Measurements from ENCODE around the gene ARID2. TPM values are rescaled to one million over a fixed set of nuclear protein-coding genes. Genes with fewer than 3 reads are reported as not detected.
A peak's percentile ranks its signal among the peaks of the same experiment; 100 is the strongest.

The ARID2 gene
- total and polyA plus RNA-seq, 10 donors = 5.7 to 59.6 (median 42.6) TPM

- TF ChIP-seq POLR2AphosphoS5 (IDR thresholded peaks at IDR 0.05) (no peak), POLR2A (IDR thresholded peaks at IDR 0.05) (no peak), CTCF (IDR thresholded peaks at IDR 0.05 in 8 of 11, conservative IDR thresholded peaks at IDR 0.05 in 3 of 11) (peak; percentile 40 to 77 (median 64))
- H3K27me3 ChIP-seq (replicated peaks in 1 of 7) = no peaks in the 10 kb centered on the region
- WGBS, 5 donors = 3 to 4% (median 4%) methylated on average over 12 of the region's 12 CpGs
- H3K4me3 ChIP-seq = peak overlapping the region; percentile 61 to 89 (median 75)
- peaks cover 30 to 64% (median 54%) of the 10 kb centered on the region in 6 donors for H3K4me1 ChIP-seq
- no peaks in the 10 kb centered on the region for H3K36me3 ChIP-seq
- intact Hi-C loops (cut with DNase I; ENCODE audit: low total_unique reads) = no loop called here
- DNase-seq = peak; percentile 77
- H3K27ac ChIP-seq = peak overlapping the region; percentile 94 to 100 (median 99)
- H3K9me3 ChIP-seq = no peaks in the 10 kb centered on the region
Measured at GRCh38 chr12:45725631-45726602, 3.6 kb upstream of the ARID2 start.

- Histone ChIP-seq H3K27ac (peak overlapping the region; percentile 94 to 100 (median 99)), H3K36me3 (no peaks in the 10 kb centered on the region), H3K9me3 (no peaks in the 10 kb centered on the region), H3K4me1 (peaks cover 33 to 64% (median 52%) of the 10 kb centered on the region in 6 donors), H3K4me3 (peak overlapping the region; percentile 61 to 89 (median 75)), H3K27me3 (replicated peaks in 1 of 7) (no peaks in the 10 kb centered on the region)
- intact Hi-C loops (cut with DNase I; ENCODE audit: low total_unique reads) = no loop called here
- no peak for TF ChIP-seq CTCF (IDR thresholded peaks at IDR 0.05 in 8 of 11, conservative IDR thresholded peaks at IDR 0.05 in 3 of 11)
- TF ChIP-seq POLR2A (IDR thresholded peaks at IDR 0.05) = no peak
- no peak for TF ChIP-seq POLR2AphosphoS5 (IDR thresholded peaks at IDR 0.05)
- DNase-seq = peak; percentile 92
- 0 to 1% (median 0%) methylated on average over 30 to 42 of the region's 42 CpGs for WGBS, 5 donors
Measured at GRCh38 chr12:45726603-45727300, 2.8 kb upstream of the ARID2 start.

- intact Hi-C loops (cut with DNase I; ENCODE audit: low total_unique reads) = no loop called here
- peak overlapping the region; percentile 61 to 89 (median 75) for H3K4me3 ChIP-seq
- WGBS, 5 donors = 0 to 1% (median 0%) methylated on average over 36 to 45 of the region's 45 CpGs
- H3K9me3 ChIP-seq = no peaks in the 10 kb centered on the region
- H3K36me3 ChIP-seq = no peaks in the 10 kb centered on the region
- H3K4me1 ChIP-seq = peaks cover 38 to 64% (median 52%) of the 10 kb centered on the region in 6 donors
- H3K27ac ChIP-seq = peak overlapping the region; percentile 94 to 100 (median 99)
- TF ChIP-seq POLR2A (IDR thresholded peaks at IDR 0.05) = peak in 2 of 3 donors; percentile 51 to 75
- TF ChIP-seq CTCF (IDR thresholded peaks at IDR 0.05 in 8 of 11, conservative IDR thresholded peaks at IDR 0.05 in 3 of 11) = peak in 3 of 11 experiments; percentile 4 to 42 (median 8)
- TF ChIP-seq POLR2AphosphoS5 (IDR thresholded peaks at IDR 0.05) = peak; percentile 86 to 92 (median 92)
- peak; percentile 97 for DNase-seq
- H3K27me3 ChIP-seq (replicated peaks in 1 of 7) = no peaks in the 10 kb centered on the region
Measured at GRCh38 chr12:45727301-45727979, 2.1 kb upstream of the ARID2 start.
